PC-9 (cell line): ENCODE results near the gene MLIP.

ENCODE experiments used
- CTCF ChIP-seq: fragments of 200-600 bp; sonication (generic); conservative IDR thresholded peaks from 2 replicates; pipeline ENCODE4 v1.6.1; 2017; ENCODE audit warnings: mixed run types, antibody characterized with exemption, mild to moderate bottlenecking, moderate library complexity
- EZH2 ChIP-seq: fragments of 200-600 bp; sonication (generic); IDR thresholded peaks from 2 replicates; pipeline ENCODE4 v1.8.0; 2017; ENCODE audit warnings: antibody characterized with exemption, low read depth

DNA sequence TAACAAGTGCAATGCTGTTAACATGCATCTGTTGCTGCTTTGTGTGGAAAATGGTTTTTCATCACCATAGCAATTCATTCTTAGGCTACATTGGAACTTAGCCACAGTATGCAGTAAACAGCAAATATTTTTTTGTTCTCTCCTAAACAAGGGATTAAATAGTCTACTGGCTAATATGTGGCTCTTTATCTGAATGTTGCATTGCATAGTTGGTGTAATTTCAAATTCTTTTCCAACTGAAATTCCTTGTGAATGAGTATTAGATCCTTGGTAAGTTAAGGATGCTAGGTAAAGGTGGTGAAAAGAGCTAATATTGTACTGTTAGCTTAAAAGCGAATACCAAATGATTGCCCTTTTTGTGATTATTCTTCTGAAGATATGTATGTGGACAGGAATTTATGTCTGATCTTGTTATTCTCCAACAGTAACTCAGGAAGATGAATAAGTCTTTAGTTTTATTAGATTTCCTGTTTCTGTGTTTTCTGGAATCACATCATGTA is 958 bp downstream of the MLIP start:
- TF ChIP-seq CTCF (no peak), EZH2 (no peak)
